Fibroblast of lung (primary cell): Measurements from ENCODE around the gene KCNQ1OT1. TPM values are rescaled to one million over a fixed set of nuclear protein-coding genes. Genes with fewer than 3 reads are reported as not detected.

Experiments
- DNase-seq, 2 donors: peaks; one replicate each; pipeline versions ENCODE4 v3.0.0 to v3.0.0-alpha.2; 2010; ENCODE audit warnings: low read depth in 2 of 2
- H2AFZ ChIP-seq: 2 replicates; pipeline ENCODE4 v1.5.1; 2012; ENCODE audit warnings: low read length, control low read depth, inconsistent platforms
- H3K27ac ChIP-seq: 2 replicates; pipeline ENCODE4 v1.5.1; 2011; ENCODE audit warnings: low read length, control low read depth; ENCODE audit not compliant: insufficient read depth
- H3K27me3 ChIP-seq: 2 replicates; pipeline ENCODE4 v1.5.1; 2011; ENCODE audit warnings: mild to moderate bottlenecking, low read length; ENCODE audit not compliant: control insufficient read depth, insufficient read depth
- H3K36me3 ChIP-seq: 2 replicates; pipeline ENCODE4 v1.5.1; 2011; ENCODE audit warnings: low read length; ENCODE audit not compliant: control insufficient read depth, insufficient read depth
- H3K4me1 ChIP-seq: 2 replicates; pipeline ENCODE4 v1.5.1; 2011; ENCODE audit warnings: low read length; ENCODE audit not compliant: control insufficient read depth, insufficient read depth; ENCODE audit errors: extremely low read depth
- H3K4me2 ChIP-seq: 2 replicates; pipeline ENCODE4 v1.5.1; 2011; ENCODE audit warnings: low read length, control low read depth; ENCODE audit not compliant: insufficient read depth; ENCODE audit errors: extremely low read depth
- H3K4me3 ChIP-seq, 4 experiments: fragments of 200-600 bp in 1 of 4; sonication (generic) in 1 of 4; replicated peaks in 1 of 4; 2 replicates each; pipeline ENCODE4 v1.5.1; 2011 to 2016; ENCODE audit warnings: low read length in 4 of 4, low read depth in 3 of 4, mild to moderate bottlenecking in 3 of 4, control low read depth in 2 of 4, inconsistent platforms in 1 of 4, mixed read lengths in 1 of 4; ENCODE audit not compliant: insufficient read depth in 1 of 4; ENCODE audit errors: control extremely low read depth in 1 of 4
- H3K79me2 ChIP-seq: 2 replicates; pipeline ENCODE4 v1.5.1; 2012; ENCODE audit warnings: mild to moderate bottlenecking, low read length, inconsistent platforms; ENCODE audit not compliant: control insufficient read depth, insufficient read depth
- H3K9ac ChIP-seq: 2 replicates; pipeline ENCODE4 v1.5.1; 2011; ENCODE audit warnings: mild to moderate bottlenecking, low read length, control low read depth; ENCODE audit not compliant: insufficient read depth
- H3K9me3 ChIP-seq: 2 replicates; pipeline ENCODE4 v1.5.1; 2012; ENCODE audit warnings: low read depth, low read length; ENCODE audit not compliant: control insufficient read depth, insufficient read depth
- H4K20me1 ChIP-seq: 2 replicates; pipeline ENCODE4 v1.5.1; 2011; ENCODE audit warnings: low read length; ENCODE audit not compliant: control insufficient read depth, insufficient read depth; ENCODE audit errors: extremely low read depth
- CTCF ChIP-seq, 2 donors: IDR thresholded peaks in 1 of 2; conservative IDR thresholded peaks in 1 of 2; 1 replicate in 1 of 2; 2 replicates in 1 of 2; pipeline ENCODE4 v1.5.1; 2011 to 2012; ENCODE audit warnings: low read length in 2 of 2, control low read depth in 1 of 2, inconsistent platforms in 1 of 2, low read depth in 1 of 2, mild to moderate bottlenecking in 1 of 2
- EZH2 ChIP-seq: IDR thresholded peaks from 2 replicates; pipeline ENCODE4 v1.5.1; 2012; ENCODE audit warnings: low read length, control low read depth, mild to moderate bottlenecking; ENCODE audit errors: missing control alignments
- polyA plus RNA-seq, 2 donors: library from polyadenylated mRNA; depleted of rRNA in 1 of 2; stranded (reverse) in 1 of 2; unstranded in 1 of 2; fragments of >200 nt; gene quantifications; 2 replicates each; pipeline ENCODE4 v1.2.1, GENCODE V29; 2011 to 2012; ENCODE audit warnings: missing spikeins in 1 of 2
- total RNA-seq: library from RNA; depleted of rRNA; stranded (reverse); fragments of >200 nt; gene quantifications from 2 replicates; pipeline ENCODE4 v1.2.1, GENCODE V29; 2014

The KCNQ1OT1 gene
- total and polyA plus RNA-seq, 2 donors (not counting 1 experiment from before 2014, with no cell fraction given): 0.11 to 1.8 TPM

- DNase-seq: no peak
- H3K27me3 ChIP-seq: no peaks in the 10 kb centered on the region
- H3K4me2 ChIP-seq: no peak overlapping the region
- no peaks in the 10 kb centered on the region for H3K9me3 ChIP-seq
- no peaks in the 10 kb centered on the region for H4K20me1 ChIP-seq
- no peak overlapping the region for H2AFZ ChIP-seq
- no peaks in the 10 kb centered on the region for H3K4me1 ChIP-seq
- no peaks in the 10 kb centered on the region for H3K79me2 ChIP-seq
- no peaks in the 10 kb centered on the region for H3K36me3 ChIP-seq
- no peak overlapping the region for H3K9ac ChIP-seq
- no peak overlapping the region for H3K4me3 ChIP-seq
- TF ChIP-seq CTCF (conservative IDR thresholded peaks at IDR 0.05 in 1 of 2, IDR thresholded peaks at IDR 0.05 in 1 of 2; ENCODE audit: low read depth in 1 of 2, low read length in 2 of 2) (no peak), EZH2 (no peak)
- H3K27ac ChIP-seq: no peak overlapping the region
Measured at GRCh38 chr11:2734181-2735052, 34.6 kb upstream of the KCNQ1OT1 start.

GRCh38 chr11:2732940-2733628 is 33.3 kb upstream of the KCNQ1OT1 start:
- Histone ChIP-seq H3K9me3 (no peaks in the 10 kb centered on the region), H3K27ac (no peak overlapping the region), H4K20me1 (no peaks in the 10 kb centered on the region), H3K4me3 (no peak overlapping the region), H3K4me1 (no peaks in the 10 kb centered on the region), H3K79me2 (no peaks in the 10 kb centered on the region), H3K36me3 (no peaks in the 10 kb centered on the region), H2AFZ (no peak overlapping the region), H3K4me2 (no peak overlapping the region), H3K27me3 (no peaks in the 10 kb centered on the region), H3K9ac (no peak overlapping the region)
- no peak for DNase-seq
- TF ChIP-seq CTCF (conservative IDR thresholded peaks at IDR 0.05 in 1 of 2, IDR thresholded peaks at IDR 0.05 in 1 of 2; ENCODE audit: low read depth in 1 of 2, low read length in 2 of 2) (no peak), EZH2 (no peak)

- no peaks in the 10 kb centered on the region for H4K20me1 ChIP-seq
- H3K36me3 ChIP-seq: no peaks in the 10 kb centered on the region
- no peak overlapping the region for H3K27ac ChIP-seq
- H3K4me3 ChIP-seq: no peak overlapping the region
- TF ChIP-seq CTCF (conservative IDR thresholded peaks at IDR 0.05 in 1 of 2, IDR thresholded peaks at IDR 0.05 in 1 of 2; ENCODE audit: low read depth in 1 of 2, low read length in 2 of 2) (no peak), EZH2 (no peak)
- DNase-seq: no peak
- H3K4me1 ChIP-seq: no peaks in the 10 kb centered on the region
- H2AFZ ChIP-seq: no peak overlapping the region
- no peaks in the 10 kb centered on the region for H3K9me3 ChIP-seq
- peaks cover 1% of the 10 kb centered on the region for H3K27me3 ChIP-seq
- H3K79me2 ChIP-seq: no peaks in the 10 kb centered on the region
- no peak overlapping the region for H3K9ac ChIP-seq
- H3K4me2 ChIP-seq: no peak overlapping the region
Measured at GRCh38 chr11:2732261-2732939, 32.6 kb upstream of the KCNQ1OT1 start.
